K562 (cell line): ENCODE results near the gene AK5. TPM values are rescaled to one million over a fixed set of nuclear protein-coding genes. Genes with fewer than 3 reads are reported as not detected.
A peak's percentile ranks its signal among the peaks of the same experiment; 100 is the strongest.

Experiments
- CBFB ChIP-seq: sonication (generic); formaldehyde crosslinking; IDR thresholded peaks from 2 replicates; pipeline ENCODE4 v1.4.0; 2020; ENCODE audit warnings: mild to moderate bottlenecking, missing genetic modification reagents
- CXXC5 ChIP-seq: fragments of 250-450 bp; sonication (Bioruptor Pico); IDR thresholded peaks from 2 replicates; pipeline ENCODE4 v1.8.0; 2022; ENCODE audit warnings: inconsistent platforms, mild to moderate bottlenecking, moderate library complexity
- ERF ChIP-seq: fragments of 450-650 bp; formaldehyde crosslinking; IDR thresholded peaks from 2 replicates; pipeline ENCODE4 v1.4.0; 2020; ENCODE audit warnings: mild to moderate bottlenecking, mixed read lengths
- FOS ChIP-seq: IDR thresholded peaks from 3 replicates; pipeline ENCODE4 v1.6.1; 2011; ENCODE audit not compliant: insufficient read length; ENCODE audit errors: extremely low read depth
- NFIX ChIP-seq: fragments of 250-450 bp; sonication (Bioruptor Pico); IDR thresholded peaks from 2 replicates; pipeline ENCODE4 v1.4.0; 2020; ENCODE audit warnings: low read depth, mild to moderate bottlenecking, moderate library complexity
- PHF21A ChIP-seq: fragments of 450-650 bp; IDR thresholded peaks from 2 replicates; pipeline ENCODE4 v1.6.1; 2017; ENCODE audit warnings: low read depth, borderline replicate concordance
- POU5F1 ChIP-seq: fragments of 150-350 bp; IDR thresholded peaks from 2 replicates; pipeline ENCODE4 v1.6.1; 2014; ENCODE audit warnings: borderline replicate concordance, low read length, low read depth, mild to moderate bottlenecking; ENCODE audit not compliant: partially characterized antibody
- PTBP1 ChIP-seq: fragments of 200-400 bp; formaldehyde crosslinking; IDR thresholded peaks from 2 replicates; pipeline ENCODE4 v1.6.1; 2017; ENCODE audit warnings: low read depth, low read length
- SIX5 ChIP-seq, 2 experiments: IDR thresholded peaks; 2 replicates each; pipeline ENCODE4 v1.6.1; 2011; ENCODE audit warnings: low read length in 2 of 2, borderline replicate concordance in 1 of 2, low read depth in 1 of 2, mild to moderate bottlenecking in 1 of 2, moderate library complexity in 1 of 2; ENCODE audit not compliant: insufficient read depth in 1 of 2
- ZC3H11A ChIP-seq: IDR thresholded peaks from 2 replicates; pipeline ENCODE4 v1.6.1; 2012; ENCODE audit warnings: low read depth, low read length, improper control_type of control experiment
- ZNF282 ChIP-seq: sonication (generic); formaldehyde crosslinking; IDR thresholded peaks from 2 replicates; pipeline ENCODE4 v1.8.1; 2023; ENCODE audit warnings: missing genetic modification reagents
- ZSCAN29 ChIP-seq: fragments of 450-650 bp; IDR thresholded peaks from 2 replicates; pipeline ENCODE4 v1.6.1; 2017
- polyA plus RNA-seq, 8 experiments: library from polyadenylated mRNA; depleted of rRNA in 4 of 8; stranded (reverse) in 5 of 8; unstranded in 3 of 8; fragments of >200 nt; fragmentation: Nextera tagmentation in 2 of 8; fragmentation: Illumina TruSeq in 1 of 8; extraction: Ambion mirVana in 2 of 8; extraction: Trizol in 1 of 8; gene quantifications; 2 replicates each; pipeline versions ENCODE4 v1.2.1 to v1.2.3, GENCODE V29; 2011 to 2014; ENCODE audit warnings: inconsistent platforms in 1 of 8, missing spikeins in 1 of 8
- total RNA-seq, 7 experiments: library from RNA; depleted of rRNA in 6 of 7; stranded (reverse); fragments of >200 nt in 6 of 7; fragmentation: Illumina TruSeq in 2 of 7; extraction: Trizol in 2 of 7; gene quantifications; 2 replicates each; pipeline versions ENCODE4 v1.2.1 to v1.2.3, GENCODE V29; 2011 to 2021; ENCODE audit warnings: low replicate concordance in 1 of 7
- TF ChIP-seq, protein P1 (sequence below): fragments of 250-450 bp; sonication (Bioruptor Pico); IDR thresholded peaks from 2 replicates; pipeline ENCODE4 v1.5.1; 2021; ENCODE audit warnings: mild to moderate bottlenecking
- TF ChIP-seq, protein P2 (sequence below), 3 experiments: fragments of 200-800 bp in 1 of 3; fragments of 250-450 bp in 1 of 3; fragments of 450-650 bp in 1 of 3; sonication (Bioruptor Pico) in 1 of 3; sonication (Bioruptor generic) in 1 of 3; formaldehyde crosslinking in 1 of 3; IDR thresholded peaks; 2 replicates each; pipeline versions ENCODE4 v1.6.1 to v1.8.0; 2016 to 2022; ENCODE audit warnings: mild to moderate bottlenecking in 2 of 3, missing genetic modification characterization in 2 of 3, missing compliant biosample characterization in 1 of 3, moderate library complexity in 1 of 3
- TF ChIP-seq, protein P3 (sequence below): fragments of 250-450 bp; sonication (Bioruptor Pico); IDR thresholded peaks from 2 replicates; pipeline ENCODE4 v1.6.1; 2021; ENCODE audit warnings: mild to moderate bottlenecking
- TF ChIP-seq, protein P4 (sequence below): fragments of 450-650 bp; formaldehyde crosslinking; IDR thresholded peaks from 2 replicates; pipeline ENCODE4 v1.4.0; 2022; ENCODE audit warnings: missing genetic modification characterization
- TF ChIP-seq, protein P5 (sequence below): sonication (generic); formaldehyde crosslinking; IDR thresholded peaks from 2 replicates; pipeline ENCODE4 v1.5.0; 2020; ENCODE audit warnings: missing genetic modification reagents

Gene AK5
- total and polyA plus RNA-seq, 9 of the 15 experiments (the other 6 are each of a cell fraction or from before 2014, with no cell fraction given): 0.06 TPM; not detected in 8

DNA sequence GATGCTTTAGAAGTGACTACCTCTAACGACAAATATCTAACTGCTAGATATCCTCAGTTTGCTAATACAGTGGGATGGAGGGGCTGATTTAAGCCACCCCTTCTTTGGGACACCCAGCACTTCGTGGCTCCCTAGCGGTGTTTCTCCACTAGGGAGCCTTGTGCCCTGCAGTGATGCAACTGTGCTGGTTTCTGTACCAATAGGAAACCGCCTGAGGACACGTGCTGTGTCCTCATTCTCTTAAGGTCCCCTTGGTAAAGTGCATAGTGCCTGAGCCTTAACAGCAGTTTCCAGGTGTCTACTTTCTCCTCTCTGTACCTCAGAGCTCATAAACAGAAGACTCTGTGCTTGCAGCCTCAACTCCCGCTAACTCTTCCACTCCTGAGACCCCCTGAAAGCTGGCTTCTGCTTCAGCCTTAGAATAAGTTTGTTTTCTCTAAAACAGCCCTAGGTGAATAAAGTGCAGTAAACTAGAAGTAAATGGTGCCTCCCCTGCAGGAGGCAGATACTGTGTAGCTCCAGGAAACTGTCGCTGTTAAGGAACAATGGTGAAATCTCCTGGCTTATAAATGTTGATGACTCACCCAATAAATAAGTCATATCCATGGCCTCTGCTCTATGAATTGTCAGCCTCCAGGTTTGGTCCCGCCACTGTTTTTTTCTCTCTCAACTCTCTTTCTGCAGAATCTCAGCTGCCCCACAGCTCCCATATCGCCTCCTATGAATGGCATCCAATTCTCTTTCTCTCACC, 130.4 kb downstream of the AK5 start (continued):
- TF ChIP-seq, protein P1, sequence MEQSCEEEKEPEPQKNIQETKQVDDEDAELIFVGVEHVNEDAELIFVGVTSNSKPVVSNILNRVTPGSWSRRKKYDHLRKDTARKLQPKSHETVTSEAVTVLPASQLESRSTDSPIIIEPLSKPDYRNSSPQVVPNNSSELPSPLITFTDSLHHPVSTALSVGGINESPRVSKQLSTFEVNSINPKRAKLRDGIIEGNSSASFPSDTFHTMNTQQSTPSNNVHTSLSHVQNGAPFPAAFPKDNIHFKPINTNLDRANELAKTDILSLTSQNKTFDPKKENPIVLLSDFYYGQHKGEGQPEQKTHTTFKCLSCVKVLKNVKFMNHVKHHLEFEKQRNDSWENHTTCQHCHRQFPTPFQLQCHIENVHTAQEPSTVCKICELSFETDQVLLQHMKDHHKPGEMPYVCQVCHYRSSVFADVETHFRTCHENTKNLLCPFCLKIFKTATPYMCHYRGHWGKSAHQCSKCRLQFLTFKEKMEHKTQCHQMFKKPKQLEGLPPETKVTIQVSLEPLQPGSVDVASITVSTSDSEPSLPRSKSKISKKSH (CRISPR knock-in tag): no peak
- TF ChIP-seq, protein P2, sequence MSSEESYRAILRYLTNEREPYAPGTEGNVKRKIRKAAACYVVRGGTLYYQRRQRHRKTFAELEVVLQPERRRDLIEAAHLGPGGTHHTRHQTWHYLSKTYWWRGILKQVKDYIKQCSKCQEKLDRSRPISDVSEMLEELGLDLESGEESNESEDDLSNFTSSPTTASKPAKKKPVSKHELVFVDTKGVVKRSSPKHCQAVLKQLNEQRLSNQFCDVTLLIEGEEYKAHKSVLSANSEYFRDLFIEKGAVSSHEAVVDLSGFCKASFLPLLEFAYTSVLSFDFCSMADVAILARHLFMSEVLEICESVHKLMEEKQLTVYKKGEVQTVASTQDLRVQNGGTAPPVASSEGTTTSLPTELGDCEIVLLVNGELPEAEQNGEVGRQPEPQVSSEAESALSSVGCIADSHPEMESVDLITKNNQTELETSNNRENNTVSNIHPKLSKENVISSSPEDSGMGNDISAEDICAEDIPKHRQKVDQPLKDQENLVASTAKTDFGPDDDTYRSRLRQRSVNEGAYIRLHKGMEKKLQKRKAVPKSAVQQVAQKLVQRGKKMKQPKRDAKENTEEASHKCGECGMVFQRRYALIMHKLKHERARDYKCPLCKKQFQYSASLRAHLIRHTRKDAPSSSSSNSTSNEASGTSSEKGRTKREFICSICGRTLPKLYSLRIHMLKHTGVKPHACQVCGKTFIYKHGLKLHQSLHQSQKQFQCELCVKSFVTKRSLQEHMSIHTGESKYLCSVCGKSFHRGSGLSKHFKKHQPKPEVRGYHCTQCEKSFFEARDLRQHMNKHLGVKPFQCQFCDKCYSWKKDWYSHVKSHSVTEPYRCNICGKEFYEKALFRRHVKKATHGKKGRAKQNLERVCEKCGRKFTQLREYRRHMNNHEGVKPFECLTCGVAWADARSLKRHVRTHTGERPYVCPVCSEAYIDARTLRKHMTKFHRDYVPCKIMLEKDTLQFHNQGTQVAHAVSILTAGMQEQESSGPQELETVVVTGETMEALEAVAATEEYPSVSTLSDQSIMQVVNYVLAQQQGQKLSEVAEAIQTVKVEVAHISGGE (CRISPR knock-in tag; IDR thresholded peaks at IDR 0.05): no peak
- TF ChIP-seq FOS (no peak), CBFB (no peak), ZC3H11A (no peak), NFIX (CRISPR knock-in tag) (no peak), SIX5 (IDR thresholded peaks at IDR 0.05; ENCODE audit: borderline replicate concordance in 1 of 2, insufficient read depth in 1 of 2, low read depth in 1 of 2, low read length in 2 of 2) (no peak), ERF (no peak), POU5F1 (no peak), CXXC5 (CRISPR knock-in tag) (no peak), PTBP1 (no peak), ZSCAN29 (no peak), PHF21A (no peak), ZNF282 (no peak)
- TF ChIP-seq, protein P3, sequence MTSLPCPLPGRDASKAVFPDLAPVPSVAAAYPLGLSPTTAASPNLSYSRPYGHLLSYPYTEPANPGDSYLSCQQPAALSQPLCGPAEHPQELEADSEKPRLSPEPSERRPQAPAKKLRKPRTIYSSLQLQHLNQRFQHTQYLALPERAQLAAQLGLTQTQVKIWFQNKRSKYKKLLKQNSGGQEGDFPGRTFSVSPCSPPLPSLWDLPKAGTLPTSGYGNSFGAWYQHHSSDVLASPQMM (CRISPR knock-in tag): no peak
- TF ChIP-seq, protein P4, sequence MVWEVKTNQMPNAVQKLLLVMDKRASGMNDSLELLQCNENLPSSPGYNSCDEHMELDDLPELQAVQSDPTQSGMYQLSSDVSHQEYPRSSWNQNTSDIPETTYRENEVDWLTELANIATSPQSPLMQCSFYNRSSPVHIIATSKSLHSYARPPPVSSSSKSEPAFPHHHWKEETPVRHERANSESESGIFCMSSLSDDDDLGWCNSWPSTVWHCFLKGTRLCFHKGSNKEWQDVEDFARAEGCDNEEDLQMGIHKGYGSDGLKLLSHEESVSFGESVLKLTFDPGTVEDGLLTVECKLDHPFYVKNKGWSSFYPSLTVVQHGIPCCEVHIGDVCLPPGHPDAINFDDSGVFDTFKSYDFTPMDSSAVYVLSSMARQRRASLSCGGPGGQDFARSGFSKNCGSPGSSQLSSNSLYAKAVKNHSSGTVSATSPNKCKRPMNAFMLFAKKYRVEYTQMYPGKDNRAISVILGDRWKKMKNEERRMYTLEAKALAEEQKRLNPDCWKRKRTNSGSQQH (CRISPR knock-in tag): no peak
- TF ChIP-seq, protein P5, sequence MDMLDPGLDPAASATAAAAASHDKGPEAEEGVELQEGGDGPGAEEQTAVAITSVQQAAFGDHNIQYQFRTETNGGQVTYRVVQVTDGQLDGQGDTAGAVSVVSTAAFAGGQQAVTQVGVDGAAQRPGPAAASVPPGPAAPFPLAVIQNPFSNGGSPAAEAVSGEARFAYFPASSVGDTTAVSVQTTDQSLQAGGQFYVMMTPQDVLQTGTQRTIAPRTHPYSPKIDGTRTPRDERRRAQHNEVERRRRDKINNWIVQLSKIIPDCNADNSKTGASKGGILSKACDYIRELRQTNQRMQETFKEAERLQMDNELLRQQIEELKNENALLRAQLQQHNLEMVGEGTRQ: peak; percentile 33; the same call in 1 of the 2 replicates
